Osteocyte (in vitro differentiated cells): ENCODE data around the gene OSBPL8. TPM values are rescaled to one million over a fixed set of nuclear protein-coding genes. Genes with fewer than 3 reads are reported as not detected.

Experiments
- DNase-seq: peaks from one replicate; pipeline ENCODE4 v3.0.0; 2021; ENCODE audit warnings: mixed read lengths; ENCODE audit not compliant: unreplicated experiment; ENCODE audit errors: extremely low spot score
- H3K27ac Mint-ChIP-seq: one replicate; pipeline ENCODE4 v1.8.0; 2021; ENCODE audit warnings: mild to moderate bottlenecking, mixed read lengths; ENCODE audit not compliant: unreplicated experiment
- H3K27me3 Mint-ChIP-seq: one replicate; pipeline ENCODE4 v1.8.0; 2021; ENCODE audit warnings: mixed read lengths; ENCODE audit not compliant: unreplicated experiment
- H3K36me3 Mint-ChIP-seq: one replicate; pipeline ENCODE4 v1.8.0; 2021; ENCODE audit warnings: mixed read lengths; ENCODE audit not compliant: unreplicated experiment
- H3K4me1 Mint-ChIP-seq: one replicate; pipeline ENCODE4 v1.8.0; 2021; ENCODE audit warnings: mixed read lengths; ENCODE audit not compliant: unreplicated experiment
- H3K4me3 Mint-ChIP-seq: one replicate; pipeline ENCODE4 v1.8.0; 2021; ENCODE audit warnings: mild to moderate bottlenecking, moderate library complexity, mixed read lengths; ENCODE audit not compliant: unreplicated experiment
- H3K9me3 Mint-ChIP-seq: one replicate; pipeline ENCODE4 v1.8.0; 2021; ENCODE audit warnings: mixed read lengths; ENCODE audit not compliant: unreplicated experiment
- total RNA-seq: library from RNA; stranded (reverse); gene quantifications from 2 replicates; pipeline ENCODE4 v1.2.1, GENCODE V29; 2021
- TF ChIP-seq, protein P1 (sequence below): fragments of 200-600 bp; sonication (generic); IDR thresholded peaks from 2 replicates; pipeline ENCODE4 v1.5.0; 2021; ENCODE audit warnings: antibody characterized with exemption, mild to moderate bottlenecking, moderate library complexity

The OSBPL8 gene
- total RNA-seq, 1 donor from 2014 or later = 87.8 TPM

DNA sequence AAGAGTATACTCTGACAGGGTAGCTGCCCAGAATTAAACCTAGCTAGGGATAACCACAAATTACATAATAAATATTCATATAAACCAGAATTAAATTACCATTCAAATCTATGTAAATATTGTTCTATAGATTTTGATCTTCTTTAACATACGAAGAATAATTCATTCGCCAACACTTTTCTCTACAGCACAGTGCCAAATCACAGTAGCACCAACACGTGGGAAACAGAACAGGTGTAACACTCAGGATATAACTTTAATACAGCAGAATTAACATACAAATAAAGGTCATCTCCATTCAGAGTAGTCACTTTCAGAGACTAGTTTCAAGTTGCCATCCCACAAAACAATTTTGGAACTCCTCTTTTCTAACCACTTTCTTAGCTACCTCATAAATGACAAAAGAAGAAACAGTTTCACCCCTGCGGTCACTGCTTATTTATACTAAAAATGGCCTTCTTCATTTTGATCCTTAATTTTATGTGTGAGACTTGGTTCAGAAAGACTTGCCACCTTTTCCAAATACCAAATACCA, 15.7 kb downstream of the OSBPL8 start:
- TF ChIP-seq, protein P1, sequence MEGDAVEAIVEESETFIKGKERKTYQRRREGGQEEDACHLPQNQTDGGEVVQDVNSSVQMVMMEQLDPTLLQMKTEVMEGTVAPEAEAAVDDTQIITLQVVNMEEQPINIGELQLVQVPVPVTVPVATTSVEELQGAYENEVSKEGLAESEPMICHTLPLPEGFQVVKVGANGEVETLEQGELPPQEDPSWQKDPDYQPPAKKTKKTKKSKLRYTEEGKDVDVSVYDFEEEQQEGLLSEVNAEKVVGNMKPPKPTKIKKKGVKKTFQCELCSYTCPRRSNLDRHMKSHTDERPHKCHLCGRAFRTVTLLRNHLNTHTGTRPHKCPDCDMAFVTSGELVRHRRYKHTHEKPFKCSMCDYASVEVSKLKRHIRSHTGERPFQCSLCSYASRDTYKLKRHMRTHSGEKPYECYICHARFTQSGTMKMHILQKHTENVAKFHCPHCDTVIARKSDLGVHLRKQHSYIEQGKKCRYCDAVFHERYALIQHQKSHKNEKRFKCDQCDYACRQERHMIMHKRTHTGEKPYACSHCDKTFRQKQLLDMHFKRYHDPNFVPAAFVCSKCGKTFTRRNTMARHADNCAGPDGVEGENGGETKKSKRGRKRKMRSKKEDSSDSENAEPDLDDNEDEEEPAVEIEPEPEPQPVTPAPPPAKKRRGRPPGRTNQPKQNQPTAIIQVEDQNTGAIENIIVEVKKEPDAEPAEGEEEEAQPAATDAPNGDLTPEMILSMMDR = no peak
- H3K4me3 Mint-ChIP-seq = no peak overlapping the region

DNA sequence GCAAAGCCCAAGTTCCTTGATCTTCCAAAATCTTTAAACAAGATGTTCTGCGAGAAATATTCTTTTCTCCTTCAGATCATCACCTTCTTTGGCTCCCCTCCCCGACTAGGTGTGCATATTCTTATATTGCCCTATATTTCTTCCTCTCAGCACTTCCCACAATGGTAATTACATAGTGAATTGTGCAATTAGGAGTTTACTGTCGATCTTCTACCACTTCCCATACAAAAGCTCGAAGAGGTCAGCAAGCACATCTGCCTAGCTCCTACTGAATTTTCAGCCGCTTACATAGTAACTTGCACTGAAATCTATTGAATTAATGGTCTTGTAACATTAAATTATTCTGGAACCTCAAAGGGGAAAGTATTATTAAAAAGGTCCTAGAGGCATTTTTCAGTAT, 16.7 kb downstream of the OSBPL8 start:
- Mint-ChIP-seq H3K4me1 (peaks cover 20% of the 10 kb centered on the region), H3K4me3 (no peak overlapping the region), H3K27ac (no peak overlapping the region), H3K27me3 (no peaks in the 10 kb centered on the region), H3K9me3 (no peaks in the 10 kb centered on the region), H3K36me3 (no peaks in the 10 kb centered on the region)
- no peak for DNase-seq
- TF ChIP-seq, protein P1 = no peak

More for the DNA sequence above, 15.7 kb downstream of the OSBPL8 start:
- H3K36me3 Mint-ChIP-seq = no peaks in the 10 kb centered on the region
- no peaks in the 10 kb centered on the region for H3K27me3 Mint-ChIP-seq
- no peaks in the 10 kb centered on the region for H3K9me3 Mint-ChIP-seq
- H3K27ac Mint-ChIP-seq = no peak overlapping the region
- peaks cover 30% of the 10 kb centered on the region for H3K4me1 Mint-ChIP-seq
- no peak for DNase-seq

DNA sequence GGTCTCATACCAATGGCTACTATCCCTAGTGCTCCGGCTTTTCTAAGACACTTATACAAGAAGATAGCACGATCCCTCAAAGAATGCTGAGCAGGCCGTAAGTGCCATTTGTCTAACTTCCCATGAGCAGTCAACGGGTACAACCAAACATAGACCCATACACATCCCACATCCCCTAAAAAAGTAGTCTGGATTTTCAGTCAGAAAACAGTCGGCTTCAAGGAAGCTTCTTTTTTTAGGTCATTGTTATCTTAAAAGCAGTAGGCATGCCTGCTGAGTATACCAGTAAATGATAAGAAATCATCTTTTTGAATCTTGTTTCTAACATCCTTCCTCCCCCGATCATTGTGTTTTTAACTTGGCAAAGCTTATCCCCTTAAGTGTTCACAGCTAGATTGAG, 19.8 kb downstream of the OSBPL8 start:
- Mint-ChIP-seq H3K4me1 (peaks cover 7% of the 10 kb centered on the region), H3K4me3 (no peak overlapping the region), H3K27me3 (no peaks in the 10 kb centered on the region), H3K27ac (no peak overlapping the region), H3K9me3 (peaks cover 7% of the 10 kb centered on the region), H3K36me3 (peaks cover 6% of the 10 kb centered on the region)
- TF ChIP-seq, protein P1 = no peak
- no peak for DNase-seq

DNA sequence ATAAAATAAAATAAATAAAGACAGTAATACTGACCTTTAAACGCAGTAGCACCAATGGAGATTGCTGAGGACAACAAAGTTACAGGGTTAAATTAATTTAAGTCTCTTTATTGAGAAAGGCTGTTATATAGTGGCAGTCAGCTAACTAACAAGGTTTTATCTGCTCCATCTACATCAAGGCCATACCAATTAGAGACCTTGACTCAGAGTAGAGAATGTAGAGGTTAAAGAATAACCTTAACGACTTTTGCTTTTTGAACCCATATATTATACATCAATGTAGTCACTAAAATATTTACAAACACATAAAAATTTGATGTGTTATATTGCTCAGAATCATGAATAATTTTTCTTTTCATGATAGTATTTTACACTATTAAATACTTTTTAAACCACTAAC, 21.6 kb downstream of the OSBPL8 start:
- no peak for DNase-seq
- Mint-ChIP-seq H3K4me3 (no peak overlapping the region), H3K27me3 (no peaks in the 10 kb centered on the region), H3K9me3 (peaks cover 7% of the 10 kb centered on the region), H3K36me3 (peaks cover 6% of the 10 kb centered on the region), H3K27ac (no peak overlapping the region), H3K4me1 (peaks cover 17% of the 10 kb centered on the region)
- TF ChIP-seq, protein P1 = no peak

DNA sequence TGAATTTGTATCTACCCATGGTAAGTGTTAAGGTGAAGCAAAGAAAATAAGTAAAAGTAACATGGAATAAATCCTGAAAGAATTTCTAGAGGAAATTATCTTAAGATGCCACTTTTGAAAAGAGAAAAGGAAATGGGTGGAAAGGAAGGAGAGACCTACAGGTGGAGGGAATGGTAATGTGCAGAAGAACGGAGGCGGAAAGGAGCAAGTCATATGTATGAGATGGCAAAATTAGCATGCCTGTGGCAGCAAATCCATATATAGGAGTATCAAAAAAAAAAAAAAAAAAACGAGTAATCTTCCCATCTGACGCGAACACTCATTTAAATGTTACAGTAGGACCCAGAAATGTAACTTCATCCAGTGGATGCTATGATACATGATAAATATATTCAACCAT, 23.0 kb downstream of the OSBPL8 start:
- Mint-ChIP-seq H3K4me3 (no peak overlapping the region), H3K36me3 (peaks cover 6% of the 10 kb centered on the region), H3K9me3 (peaks cover 7% of the 10 kb centered on the region), H3K27ac (no peak overlapping the region), H3K4me1 (peaks cover 17% of the 10 kb centered on the region), H3K27me3 (no peaks in the 10 kb centered on the region)
- no peak for DNase-seq
- TF ChIP-seq, protein P1 = no peak
